DMS153 treated with DMSO at 0.1 percent for 48 hours (cell line): ENCODE measurements around the gene METTL16.
A peak's percentile ranks its signal among the peaks of the same experiment; 100 is the strongest.
"Not testable (repeated sequence)": the region's sequence is repeated elsewhere in the genome, so short reads cannot be mapped to it uniquely, and the experiment has no call there.

Experiments used
- DNase-seq: peaks from one replicate; lab custom pipeline; 2025; ENCODE audit not compliant: unreplicated experiment; lab: John Stamatoyannopoulos, UW

METTL16 gene, protein sequence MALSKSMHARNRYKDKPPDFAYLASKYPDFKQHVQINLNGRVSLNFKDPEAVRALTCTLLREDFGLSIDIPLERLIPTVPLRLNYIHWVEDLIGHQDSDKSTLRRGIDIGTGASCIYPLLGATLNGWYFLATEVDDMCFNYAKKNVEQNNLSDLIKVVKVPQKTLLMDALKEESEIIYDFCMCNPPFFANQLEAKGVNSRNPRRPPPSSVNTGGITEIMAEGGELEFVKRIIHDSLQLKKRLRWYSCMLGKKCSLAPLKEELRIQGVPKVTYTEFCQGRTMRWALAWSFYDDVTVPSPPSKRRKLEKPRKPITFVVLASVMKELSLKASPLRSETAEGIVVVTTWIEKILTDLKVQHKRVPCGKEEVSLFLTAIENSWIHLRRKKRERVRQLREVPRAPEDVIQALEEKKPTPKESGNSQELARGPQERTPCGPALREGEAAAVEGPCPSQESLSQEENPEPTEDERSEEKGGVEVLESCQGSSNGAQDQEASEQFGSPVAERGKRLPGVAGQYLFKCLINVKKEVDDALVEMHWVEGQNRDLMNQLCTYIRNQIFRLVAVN

DNA sequence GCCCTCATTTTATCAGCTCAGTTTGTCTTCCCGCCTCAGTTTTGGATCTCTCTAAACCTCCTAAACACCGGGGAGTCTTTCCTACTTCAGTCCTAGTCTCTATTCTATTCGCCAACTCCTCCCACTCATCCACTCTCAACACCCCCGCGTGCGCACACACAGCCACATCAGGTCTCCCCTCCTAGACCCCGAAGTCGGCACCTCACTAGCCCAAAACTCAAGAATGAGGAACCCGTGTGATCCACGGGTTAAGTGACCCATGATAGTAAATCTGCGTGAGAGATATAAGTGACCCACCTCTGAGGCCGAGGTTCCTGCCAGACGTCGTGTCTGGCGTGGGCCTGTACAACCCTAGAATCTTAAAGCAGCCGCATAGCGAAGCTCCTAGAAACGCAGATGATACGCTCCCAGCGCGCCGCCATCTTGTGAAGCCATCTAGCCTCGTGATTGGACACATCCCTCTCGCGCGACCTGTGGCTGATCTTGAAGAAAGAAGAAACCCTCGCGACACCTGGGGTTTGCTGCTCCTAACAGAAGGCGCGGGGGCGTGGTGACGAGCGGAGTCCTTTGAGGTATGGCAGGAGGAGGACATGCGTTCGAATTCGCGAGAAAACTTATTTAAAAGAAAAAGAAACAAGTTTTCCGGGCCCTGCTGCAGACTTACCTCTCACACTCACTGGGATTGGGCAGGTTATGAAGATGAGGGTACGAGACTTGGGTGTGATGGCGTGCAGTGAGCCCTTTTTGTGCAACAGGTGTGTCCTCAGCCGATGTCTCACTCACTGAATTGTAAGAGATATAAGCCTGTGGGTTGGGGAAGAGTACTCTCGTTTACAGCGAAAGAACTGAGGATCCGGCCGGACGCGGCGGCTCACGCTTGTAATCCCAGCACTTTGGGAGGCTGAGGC is at the start of gene METTL16:
METTL16 (minus strand) TSS at position 427 of the 908 bp plus-strand sequence. CDS start 9,557 bp downstream, outside the sequence.
- DNase-seq = peak; percentile 67

DNA sequence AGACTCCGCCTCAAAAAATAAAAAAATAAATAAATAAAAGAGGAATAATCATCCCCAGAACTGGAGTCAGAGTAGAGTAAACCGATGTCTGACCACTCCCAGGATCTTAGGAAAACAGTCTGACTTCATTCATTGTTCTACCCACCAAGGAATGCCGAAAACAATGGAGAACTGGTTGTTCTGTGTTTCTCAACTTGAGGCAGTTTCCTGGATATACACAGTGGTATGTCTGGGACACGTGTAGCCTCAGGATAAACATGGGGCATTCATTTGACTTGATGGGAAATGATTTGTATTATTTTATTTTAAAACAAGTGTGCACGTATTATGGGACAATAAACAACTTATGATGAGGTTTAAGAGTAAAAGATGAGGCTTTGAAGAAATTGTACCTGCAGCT is 49.0 kb upstream of the METTL16 start:
- no peak for DNase-seq

DNA sequence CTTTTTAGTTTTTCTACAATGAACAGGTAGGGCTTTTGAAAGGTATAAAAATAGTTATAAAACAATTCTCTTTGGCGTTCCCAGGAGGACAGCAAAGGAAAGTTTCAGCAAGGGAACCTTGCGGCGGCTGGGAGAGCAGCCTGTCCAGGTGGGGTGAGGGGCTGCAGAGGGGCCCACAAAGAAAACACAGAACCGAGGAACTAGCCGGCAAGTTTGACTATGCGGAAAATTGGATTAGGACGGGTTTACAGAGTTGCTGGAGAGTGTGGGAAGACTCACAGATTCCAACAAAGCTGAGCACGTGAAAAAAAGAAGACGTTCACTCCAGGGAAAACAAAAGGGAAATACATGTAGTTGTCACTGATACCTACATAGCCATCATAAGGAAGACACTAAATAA is 40.2 kb upstream of the METTL16 start:
- DNase-seq = no peak

DNA sequence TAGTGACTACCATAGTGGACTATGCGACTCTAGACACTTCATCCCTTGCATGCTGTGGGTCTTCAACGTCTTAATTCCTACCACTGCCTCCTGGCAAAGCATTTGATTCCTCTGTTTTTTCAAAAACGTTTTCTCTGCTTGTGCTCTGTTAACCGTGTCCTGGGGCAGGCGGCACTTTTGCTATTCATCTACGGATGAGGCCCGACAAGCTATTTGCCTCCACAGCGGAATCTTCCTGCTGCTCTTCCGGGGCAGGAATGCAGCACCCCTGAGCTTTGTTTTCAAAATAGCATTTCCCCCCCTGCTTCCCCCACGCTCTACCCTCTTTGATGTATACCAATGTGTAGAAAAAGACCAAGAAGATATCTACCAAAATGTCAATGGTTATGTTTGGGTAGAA is 39.8 kb upstream of the METTL16 start:
- DNase-seq = no peak

DNA sequence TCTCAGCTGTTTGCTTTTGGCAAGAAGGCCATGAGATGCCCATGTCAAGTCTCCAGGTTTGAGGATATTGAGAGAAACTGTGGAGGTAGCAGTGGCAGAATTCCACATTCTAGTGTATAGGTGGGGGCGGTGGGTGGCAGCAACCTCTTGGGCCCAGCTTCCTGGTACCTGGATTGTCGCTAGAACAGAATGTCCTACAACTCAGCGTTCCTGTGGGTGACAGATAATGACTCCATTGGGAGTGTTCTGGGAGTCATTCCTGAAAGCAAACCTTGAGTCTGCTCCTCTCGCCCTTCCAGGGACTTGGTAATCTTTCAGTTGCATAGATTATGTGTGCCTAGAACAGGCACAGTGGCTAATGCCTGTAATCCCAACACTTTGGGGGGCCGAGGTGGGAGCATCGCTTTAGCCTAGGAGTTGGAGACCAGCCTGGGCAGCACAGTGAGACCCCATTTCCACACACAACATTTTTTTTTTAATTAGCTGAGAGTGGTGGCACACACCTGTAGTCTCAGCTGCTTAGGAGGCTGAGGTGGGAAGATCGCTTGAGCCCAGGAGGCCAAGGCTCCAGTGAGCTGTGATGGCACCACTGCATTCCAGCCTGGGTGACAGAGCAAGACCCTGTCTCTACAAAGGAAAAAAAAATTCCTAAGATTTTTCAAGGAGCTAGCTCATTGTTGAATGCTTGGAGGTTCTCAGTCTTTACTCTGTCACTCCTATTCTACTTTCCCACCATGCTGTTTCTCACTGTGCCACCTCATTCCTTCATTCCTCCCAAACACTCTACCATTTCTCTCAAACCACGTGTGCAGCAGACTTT is 37.9 kb upstream of the METTL16 start:
- no peak for DNase-seq

DNA sequence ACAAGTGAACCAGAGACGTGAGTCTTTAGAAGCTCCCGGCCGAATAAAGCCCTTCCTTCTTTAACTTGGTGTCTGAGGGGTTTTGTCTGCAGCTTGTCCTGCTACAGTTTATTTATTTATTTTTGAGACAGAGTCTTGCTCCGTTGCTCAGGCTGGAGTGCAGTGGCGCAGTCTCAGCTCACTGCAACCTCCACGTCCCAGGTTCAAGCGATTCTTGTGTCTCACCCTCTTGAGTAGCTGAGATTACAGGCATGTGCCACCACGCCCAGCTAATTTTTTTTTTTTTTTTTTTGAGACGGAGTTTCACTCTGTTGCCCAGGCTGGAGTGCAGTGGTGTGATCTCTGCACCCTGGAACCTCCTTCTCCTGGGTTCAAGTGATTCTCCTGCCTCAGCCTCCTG is 36.3 kb upstream of the METTL16 start:
- not testable (repeated sequence) for DNase-seq

DNA sequence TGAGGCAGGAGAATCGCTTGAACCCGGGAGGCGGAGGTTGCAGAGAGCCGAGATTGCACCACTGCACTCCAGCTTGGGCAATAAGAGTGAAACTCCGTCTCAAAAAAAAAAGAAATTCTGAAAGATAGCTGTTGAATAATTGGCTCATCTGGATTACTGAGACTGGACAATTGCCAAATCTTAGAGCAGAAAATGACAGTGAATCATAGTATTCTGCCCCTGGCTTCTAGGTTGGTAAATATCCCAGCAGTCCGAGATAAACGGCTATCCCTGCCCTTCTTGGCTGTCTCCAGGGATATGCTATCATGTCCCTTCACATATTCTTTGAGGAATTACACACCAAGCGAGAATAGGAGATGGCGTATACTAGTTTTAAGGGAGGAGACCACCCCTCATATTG is 35.5 kb upstream of the METTL16 start:
- no peak for DNase-seq

DNA sequence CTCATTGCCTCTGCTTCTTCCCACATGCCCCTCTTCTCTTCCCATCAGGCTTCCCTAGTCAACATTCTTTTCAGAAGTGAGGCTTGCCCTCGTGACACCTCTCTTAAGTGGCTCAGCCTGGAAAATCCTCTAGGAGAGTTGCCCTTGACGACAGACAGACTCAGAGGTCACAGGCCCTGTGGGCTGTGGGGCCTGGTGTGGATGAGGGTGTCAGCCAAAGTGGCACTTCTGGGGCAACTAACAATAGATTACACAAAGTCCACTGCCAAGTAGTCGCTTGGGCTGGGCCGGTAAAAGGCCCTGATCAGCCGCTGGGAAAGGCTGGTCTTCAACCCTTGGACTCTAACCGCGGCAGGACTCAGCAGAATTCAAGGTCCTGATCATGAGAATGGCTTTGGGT is 33.7 kb upstream of the METTL16 start:
- no peak for DNase-seq

DNA sequence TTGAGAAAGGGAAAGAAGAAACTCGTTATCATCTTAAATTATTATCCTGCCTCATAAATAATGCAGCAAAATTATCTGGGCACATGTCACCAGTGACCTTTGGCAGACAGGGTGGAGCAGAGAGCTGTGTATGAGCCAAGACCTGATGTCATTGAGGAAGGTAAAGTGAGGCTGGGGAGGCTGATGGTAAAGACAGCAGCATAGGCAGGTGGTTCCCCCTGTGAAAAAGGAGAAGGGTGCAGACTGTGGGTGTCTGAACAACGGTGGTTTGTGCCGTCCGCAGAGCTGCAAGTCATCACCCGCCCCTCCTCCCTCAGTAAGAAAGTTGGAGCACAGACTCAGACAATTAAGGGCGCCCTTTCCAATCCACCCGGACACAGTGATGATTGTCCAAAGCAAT is 30.8 kb upstream of the METTL16 start:
- DNase-seq = no peak

DNA sequence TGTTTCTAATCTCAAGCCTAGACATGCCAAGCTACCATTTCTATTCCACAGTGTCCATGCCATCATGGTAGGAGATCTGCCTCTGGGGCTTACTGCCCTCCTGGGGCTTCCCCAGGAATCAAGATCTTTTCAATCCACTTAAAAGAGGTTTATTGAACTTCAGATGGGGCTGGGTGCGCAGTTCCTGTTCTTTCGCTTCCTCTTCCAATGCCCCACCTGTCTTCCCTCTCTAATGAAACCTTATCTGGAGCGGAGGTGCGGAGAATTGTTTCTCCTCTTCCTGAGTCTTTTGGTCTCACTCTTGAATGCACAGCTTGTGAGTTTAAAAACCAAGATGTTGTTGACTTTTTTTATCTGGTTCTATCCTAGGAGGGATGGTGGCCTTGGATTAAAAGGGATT is 30.4 kb upstream of the METTL16 start:
- no peak for DNase-seq

DNA sequence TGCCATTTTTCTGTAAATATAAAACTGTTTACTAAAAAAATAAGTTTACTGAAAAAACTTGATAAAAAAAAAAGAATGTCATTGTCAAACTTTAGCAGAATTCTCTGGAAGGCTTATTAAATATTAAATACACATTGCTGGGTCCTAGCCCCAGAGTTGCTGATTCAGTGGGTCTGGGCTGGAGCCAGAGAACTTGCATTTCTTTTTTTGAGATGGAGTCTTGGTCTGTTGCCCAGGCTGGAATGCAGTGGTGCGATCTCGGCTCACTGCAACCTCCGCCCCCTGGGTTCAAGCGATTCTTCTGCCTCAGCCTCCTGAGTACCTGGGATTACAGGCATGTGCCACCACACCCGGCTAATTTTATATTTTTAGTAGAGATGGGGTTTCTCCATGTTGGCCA is 25.9 kb upstream of the METTL16 start:
- DNase-seq = not testable (repeated sequence)

DNA sequence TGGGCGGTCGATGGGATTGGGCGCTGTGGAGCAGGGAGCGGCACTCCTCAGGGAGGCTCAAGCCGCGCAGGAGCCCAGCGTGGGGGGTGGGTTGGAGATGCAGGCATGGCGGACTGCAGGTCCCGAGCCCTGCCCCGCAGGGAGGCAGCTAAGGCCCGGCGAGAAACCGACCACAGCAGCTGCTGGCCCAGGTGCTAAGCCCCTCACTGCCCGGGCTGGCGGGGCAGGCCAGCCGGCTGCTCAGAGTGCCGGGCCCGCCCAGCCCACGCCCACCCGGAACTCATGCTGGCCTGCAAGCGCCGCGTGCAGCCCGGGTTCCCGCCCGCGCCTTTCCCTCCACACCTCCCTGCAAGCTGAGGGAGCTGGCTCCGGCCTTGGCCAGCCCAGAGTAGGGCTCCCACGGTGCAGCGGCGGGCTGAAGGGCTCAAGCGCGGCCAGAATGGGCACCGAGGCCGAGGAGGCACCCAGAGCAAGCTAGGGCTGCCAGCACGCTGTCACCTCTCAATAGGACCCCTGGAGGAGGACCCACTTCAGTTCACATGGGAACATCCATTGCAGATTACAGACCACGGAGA is 20.5 kb upstream of the METTL16 start:
- DNase-seq = no peak

DNA sequence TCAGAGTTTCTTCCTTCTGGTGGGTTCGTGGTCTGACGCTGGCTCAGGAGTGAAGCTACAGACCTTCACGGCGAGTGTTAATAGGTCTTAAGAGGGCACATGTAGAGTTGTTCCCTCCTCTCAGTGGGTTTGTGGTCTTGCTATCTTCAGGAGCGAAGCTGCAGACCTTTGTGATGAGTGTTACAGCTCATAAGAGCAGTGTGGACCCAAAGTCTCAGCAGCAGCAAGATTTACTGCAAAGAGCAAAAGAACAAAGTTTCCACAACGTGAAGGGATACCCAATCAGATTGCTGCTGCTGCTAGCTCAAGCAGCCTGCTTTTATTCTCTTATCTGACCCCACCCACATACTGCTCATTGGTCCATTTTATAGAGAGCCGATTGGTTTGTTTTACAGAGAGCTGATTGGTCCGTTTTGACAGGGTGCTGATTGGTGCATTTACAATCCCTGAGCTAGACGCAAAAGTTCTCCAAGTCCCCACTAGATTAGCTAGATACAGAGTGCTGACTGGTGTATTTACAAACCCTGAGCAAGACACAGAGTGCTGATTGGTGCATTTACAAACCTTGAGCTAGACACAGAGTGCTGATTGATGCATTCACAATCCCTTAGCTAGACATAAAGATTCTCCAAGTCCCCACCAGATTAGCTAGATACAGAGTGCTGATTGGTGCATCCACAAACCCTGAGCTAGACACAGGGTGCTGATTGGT is 19.7 kb upstream of the METTL16 start:
- DNase-seq = not testable (repeated sequence)

DNA sequence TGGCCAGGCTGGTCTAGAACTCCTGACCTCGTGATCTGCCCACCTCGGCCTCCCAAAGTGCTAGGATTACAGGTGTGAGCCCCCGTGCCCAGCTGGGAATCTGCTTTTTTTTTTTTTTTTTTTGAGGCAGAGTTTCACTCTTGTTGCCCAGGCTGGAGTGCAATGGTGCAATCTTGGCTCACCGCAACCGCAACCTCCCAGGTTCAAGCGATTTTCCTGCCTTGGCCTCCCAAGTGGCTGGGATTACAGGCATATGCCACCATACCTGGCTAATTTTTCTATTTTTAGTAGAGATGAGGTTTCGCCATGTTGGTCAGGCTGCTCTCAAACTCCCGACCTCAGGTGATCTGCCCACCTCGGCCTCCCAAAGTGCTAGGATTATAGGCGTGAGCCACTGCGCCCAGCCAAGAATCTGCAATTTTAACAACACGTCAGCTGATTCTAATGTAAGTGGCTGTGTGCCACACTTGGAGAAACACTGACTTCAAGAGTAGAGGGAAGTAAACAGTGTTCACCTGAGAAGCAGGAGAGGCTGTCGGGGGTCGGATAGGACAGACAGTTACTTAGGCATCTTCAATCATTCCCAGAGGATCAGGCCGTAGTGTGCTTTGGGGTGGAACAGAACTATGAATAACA is 10.2 kb upstream of the METTL16 start:
- not testable (repeated sequence) for DNase-seq

DNA sequence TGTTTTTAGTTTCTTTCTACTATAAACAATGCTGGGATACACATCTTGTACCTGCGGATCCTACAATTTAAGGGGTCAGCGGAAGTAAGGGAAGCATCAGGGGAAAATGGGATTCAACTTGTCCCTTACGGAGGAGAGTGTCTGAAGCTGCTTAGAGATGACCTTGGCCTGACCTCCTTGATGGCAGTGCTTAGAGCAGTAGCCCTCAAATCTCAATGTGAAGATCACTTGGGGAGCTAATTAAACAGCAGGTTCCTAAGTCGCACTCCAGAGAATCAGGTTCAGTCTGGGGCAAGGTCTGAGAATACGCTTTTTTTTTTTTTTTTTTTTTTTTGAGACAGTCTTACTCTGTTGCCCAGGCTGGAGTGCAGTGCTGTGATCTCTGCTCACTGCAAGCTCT is 9.6 kb upstream of the METTL16 start:
- DNase-seq = no peak

DNA sequence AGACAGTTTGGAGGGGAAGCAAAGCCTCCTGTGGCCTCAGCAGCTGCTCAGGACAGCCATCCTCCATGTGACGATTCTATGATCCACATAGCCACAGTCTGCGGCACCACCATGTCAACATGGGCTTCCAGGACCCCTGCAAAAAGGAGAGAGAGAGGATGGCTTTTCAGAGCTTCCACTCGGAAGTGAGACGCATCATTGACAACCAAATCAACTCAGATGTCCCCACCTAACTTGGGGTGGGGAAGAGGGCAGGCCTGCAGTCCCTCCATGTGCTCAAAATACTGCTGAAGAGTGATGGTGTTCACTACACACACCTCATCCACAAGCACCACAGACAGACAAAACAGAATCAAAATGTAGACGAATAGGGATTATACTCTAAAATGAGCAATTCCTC is 5.9 kb upstream of the METTL16 start:
- no peak for DNase-seq

DNA sequence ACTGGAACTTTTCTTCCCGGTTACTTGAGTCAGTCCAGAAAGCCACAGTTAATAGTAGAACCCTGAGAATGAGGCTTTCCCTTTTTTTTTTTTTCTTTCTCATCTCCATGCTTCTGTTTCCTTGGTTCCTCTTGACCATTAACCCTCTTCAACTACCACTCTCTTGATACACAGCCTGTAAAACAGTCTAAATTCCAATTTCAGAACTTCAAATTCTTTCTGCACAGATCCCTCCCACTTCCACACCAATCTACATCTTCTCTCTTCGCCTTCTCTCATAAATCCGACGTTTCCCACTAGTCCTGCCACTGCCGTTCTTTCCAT is 588 bp downstream of the METTL16 start:
- no peak for DNase-seq

DNA sequence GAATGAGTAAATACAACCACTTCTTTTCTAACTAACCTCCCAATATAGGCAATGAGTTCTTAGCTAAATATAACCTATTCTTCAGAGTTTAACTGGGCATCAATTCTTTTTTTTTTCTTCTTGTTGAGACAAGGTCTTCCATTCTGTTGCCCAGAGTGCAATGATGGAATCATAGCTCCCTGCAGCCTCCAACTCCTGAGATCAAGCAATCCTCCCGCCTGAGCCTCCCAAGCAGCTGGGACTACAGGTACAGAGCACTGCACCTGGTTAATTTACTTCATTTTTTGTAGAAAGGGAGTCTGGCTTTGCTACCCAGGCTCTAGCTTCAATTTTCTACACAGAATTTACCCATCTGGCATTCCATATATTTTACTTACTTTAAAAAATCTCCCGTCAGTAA is 1.1 kb downstream of the METTL16 start:
- DNase-seq = no peak

DNA sequence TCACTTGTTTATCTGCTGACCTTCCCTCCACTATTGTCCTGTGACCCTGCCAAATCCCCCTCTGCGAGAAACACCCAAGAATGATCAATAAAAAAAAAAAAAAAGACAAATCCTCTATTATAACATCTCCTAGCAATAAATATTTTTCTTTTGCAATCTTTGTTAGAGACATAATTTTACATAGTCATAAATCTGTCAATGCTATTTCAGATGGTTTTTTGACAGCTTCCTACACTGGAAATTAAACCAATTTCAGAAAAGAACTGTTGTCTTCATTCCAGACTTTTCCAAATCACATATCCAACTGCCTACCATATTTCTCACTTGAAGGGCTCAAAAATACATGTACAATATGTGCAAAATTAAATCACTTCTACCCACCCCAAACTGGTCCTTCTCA is 3.7 kb downstream of the METTL16 start:
- no peak for DNase-seq

DNA sequence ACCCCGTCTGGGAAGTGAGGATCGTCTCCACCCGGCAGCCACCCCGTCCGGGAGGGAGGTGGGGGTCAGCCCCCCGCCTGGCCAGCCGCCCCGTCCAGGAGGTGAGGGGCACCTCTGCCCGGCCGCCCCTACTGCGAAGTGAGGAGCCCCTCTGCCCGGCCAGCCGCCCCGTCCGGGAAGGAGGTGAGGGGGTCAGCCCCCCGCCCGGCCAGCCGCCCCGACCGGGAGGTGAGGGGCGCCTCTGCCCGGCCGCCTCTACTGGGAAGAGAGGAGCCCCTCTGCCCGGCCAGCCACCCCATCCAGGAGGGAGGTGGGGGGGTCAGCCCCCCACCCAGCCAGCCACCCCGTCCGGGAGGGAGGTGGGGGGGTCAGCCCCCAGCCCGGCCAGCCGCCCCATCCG is 4.7 kb downstream of the METTL16 start:
- not testable (repeated sequence) for DNase-seq
